ENCODE data around the gene KIRREL3. TPM values are rescaled to one million over a fixed set of nuclear protein-coding genes. Genes with fewer than 3 reads are reported as not detected.

KIRREL3 gene
- total and polyA plus RNA-seq, 2 of the 4 experiments (the other 2 are of a cell fraction) = 10.9 to 15.9 TPM

DNA sequence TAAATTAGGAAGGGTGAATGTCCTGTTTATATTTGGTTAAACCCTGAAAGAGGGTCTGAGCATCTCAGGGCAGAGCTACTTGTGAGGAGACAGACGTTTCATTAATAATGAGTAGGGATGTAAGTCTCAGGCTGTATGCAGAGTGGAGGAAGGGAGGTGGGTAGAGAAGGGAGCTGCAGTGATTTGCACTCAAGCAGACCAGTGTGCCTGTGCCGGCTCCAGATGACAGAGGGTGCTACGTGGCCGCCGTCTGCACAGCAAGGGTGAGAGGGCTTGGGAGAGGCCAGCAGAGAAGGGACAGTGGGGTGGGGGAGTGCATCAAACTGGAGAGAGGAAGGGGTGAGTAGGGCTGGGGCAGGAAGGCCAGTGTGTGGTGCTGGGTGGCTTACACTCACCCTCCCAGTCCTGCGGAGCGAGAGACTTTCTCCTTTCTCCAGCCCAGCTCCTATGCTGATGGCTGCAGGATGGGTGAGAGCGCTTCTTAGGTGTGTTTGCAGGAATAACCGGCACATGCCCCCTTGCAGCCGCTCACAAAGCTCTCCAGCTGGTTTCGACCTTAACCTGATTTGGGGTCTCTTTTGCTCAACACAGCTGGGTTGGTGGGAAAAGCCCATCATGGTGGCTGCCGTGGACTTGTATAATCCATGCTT is 514.5 kb downstream of the KIRREL3 start:
- Histone ChIP-seq H4K91ac (ENCODE audit: insufficient read depth, low read depth, low read length) (peak overlapping the region; percentile 35; the same call in 1 of the 2 replicates), H2BK20ac (ENCODE audit: low read depth, low read length) (no peak overlapping the region), H3K14ac (replicated peaks; ENCODE audit: low read depth, low read length) (no peak overlapping the region), H2AFZ (replicated peaks; ENCODE audit: low read length, poor library complexity) (no peak overlapping the region), H3K36me3 (ENCODE audit: control insufficient read depth, insufficient read depth, low read length) (no peaks in the 10 kb centered on the region), H3K18ac (ENCODE audit: low read depth, low read length) (no peak overlapping the region), H3K4me2 (ENCODE audit: low read depth, low read length) (no peak overlapping the region), H3K4ac (ENCODE audit: low read depth, low read length) (0 out of 2 replicates have a peak overlapping the region, but pooled peaks have one; percentile 49), H3K4me3 (ENCODE audit: insufficient read depth, low read depth, low read length) (no peak overlapping the region), H3K79me1 (ENCODE audit: low read depth in 1 of 2, low read length in 2 of 2) (no peaks in the 10 kb centered on the region), H3K9me1 (ENCODE audit: insufficient read depth, low read length) (peaks cover 12% of the 10 kb centered on the region; the same call in 1 of the 2 replicates), H2AK5ac (ENCODE audit: low read depth, low read length) (peak overlapping the region; percentile 48), H3K27me3 (ENCODE audit: control insufficient read depth, insufficient read depth, low read length) (no peaks in the 10 kb centered on the region), H3K9ac (ENCODE audit: low read depth, low read length) (no peak overlapping the region), H3K23ac (ENCODE audit: low read depth, low read length) (no peak overlapping the region), H2BK5ac (ENCODE audit: low read depth, low read length, poor library complexity, severe bottlenecking) (peak overlapping the region; percentile 10), H2AK9ac (replicated peaks; ENCODE audit: low read depth, low read length, poor library complexity) (no peak overlapping the region), H4K20me1 (ENCODE audit: insufficient read depth, low read length) (no peaks in the 10 kb centered on the region), H4K8ac (ENCODE audit: low read depth in 2 of 2, low read length in 2 of 2) (no peak overlapping the region), H3K27ac (ENCODE audit: insufficient read depth, low read length) (no peak overlapping the region), H2BK15ac (ENCODE audit: low read depth, low read length) (no peak overlapping the region), H2BK120ac (ENCODE audit: low read depth, low read length) (no peak overlapping the region), H3K56ac (ENCODE audit: extremely low read depth, insufficient read depth, low read length) (no peak overlapping the region), H3K9me3 (ENCODE audit: control insufficient read depth, insufficient read depth, low read length) (no peaks in the 10 kb centered on the region), H4K5ac (ENCODE audit: low read depth, low read length) (no peak overlapping the region), H3K4me1 (ENCODE audit: control insufficient read depth, insufficient read depth, low read length) (peaks cover 18% of the 10 kb centered on the region)
- no TSS peak for BruUV-seq (replicated peaks)
- dilution Hi-C loops (cut with HindIII; ENCODE audit: low sequenced_read_pairs, unreplicated experiment) = no loop called here
- ATAC-seq (ENCODE audit: low read depth) (no peak), DNase-seq (no peak)
- ChIA-PET CTCF (interaction anchor here (1.0 kb wide), 1 partner anchor 20 kb away, joined by 3 read pairs; no protein-coding TSS in a partner anchor), POLR2A (ENCODE audit: unreplicated experiment) (no interaction called here)
- in situ Hi-C loops (cut with MboI; ENCODE audit: low sequenced_read_pairs) = no loop called here
- 58% methylated on average over 5 of the region's 12 CpGs; no CpG with 5 or more reads in 1 of the 2 experiments for WGBS, 2 experiments (ENCODE audit: extremely low coverage in 2 of 2, insufficient read length in 1 of 2)
- TF ChIP-seq RCOR1 (IDR thresholded peaks at IDR 0.05; ENCODE audit: insufficient replicate concordance, low read length) (no peak), FOS (IDR thresholded peaks at IDR 0.05; ENCODE audit: low read depth, low read length) (no peak), NFE2L2 (IDR thresholded peaks at IDR 0.05; ENCODE audit: low read depth, low read length) (no peak), MAFK (IDR thresholded peaks at IDR 0.05; ENCODE audit: low read depth, low read length) (no peak), SMC3 (IDR thresholded peaks at IDR 0.05; ENCODE audit: low read depth, low read length) (no peak), RAD21 (IDR thresholded peaks at IDR 0.05; ENCODE audit: low read length) (no peak), MAZ (IDR thresholded peaks at IDR 0.05; ENCODE audit: borderline replicate concordance, low read depth, low read length) (no peak), POLR2A (IDR thresholded peaks at IDR 0.05; ENCODE audit: low read depth, low read length) (no peak), MXI1 (IDR thresholded peaks at IDR 0.05; ENCODE audit: borderline replicate concordance, low read depth, low read length) (no peak), CHD1 (IDR thresholded peaks at IDR 0.05; ENCODE audit: low read depth, low read length) (no peak), RFX5 (IDR thresholded peaks at IDR 0.05; ENCODE audit: low read depth, low read length) (no peak), BHLHE40 (IDR thresholded peaks at IDR 0.05; ENCODE audit: low read depth, low read length) (no peak), CEBPB (IDR thresholded peaks at IDR 0.05; ENCODE audit: low read depth, low read length) (no peak)
- TF ChIP-seq, protein P1, sequence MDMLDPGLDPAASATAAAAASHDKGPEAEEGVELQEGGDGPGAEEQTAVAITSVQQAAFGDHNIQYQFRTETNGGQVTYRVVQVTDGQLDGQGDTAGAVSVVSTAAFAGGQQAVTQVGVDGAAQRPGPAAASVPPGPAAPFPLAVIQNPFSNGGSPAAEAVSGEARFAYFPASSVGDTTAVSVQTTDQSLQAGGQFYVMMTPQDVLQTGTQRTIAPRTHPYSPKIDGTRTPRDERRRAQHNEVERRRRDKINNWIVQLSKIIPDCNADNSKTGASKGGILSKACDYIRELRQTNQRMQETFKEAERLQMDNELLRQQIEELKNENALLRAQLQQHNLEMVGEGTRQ (IDR thresholded peaks at IDR 0.05; ENCODE audit: low read depth, low read length) = no peak
- TF ChIP-seq, protein P2, sequence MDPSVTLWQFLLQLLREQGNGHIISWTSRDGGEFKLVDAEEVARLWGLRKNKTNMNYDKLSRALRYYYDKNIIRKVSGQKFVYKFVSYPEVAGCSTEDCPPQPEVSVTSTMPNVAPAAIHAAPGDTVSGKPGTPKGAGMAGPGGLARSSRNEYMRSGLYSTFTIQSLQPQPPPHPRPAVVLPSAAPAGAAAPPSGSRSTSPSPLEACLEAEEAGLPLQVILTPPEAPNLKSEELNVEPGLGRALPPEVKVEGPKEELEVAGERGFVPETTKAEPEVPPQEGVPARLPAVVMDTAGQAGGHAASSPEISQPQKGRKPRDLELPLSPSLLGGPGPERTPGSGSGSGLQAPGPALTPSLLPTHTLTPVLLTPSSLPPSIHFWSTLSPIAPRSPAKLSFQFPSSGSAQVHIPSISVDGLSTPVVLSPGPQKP (IDR thresholded peaks at IDR 0.05; ENCODE audit: borderline replicate concordance, low read depth, low read length) = no peak
- TF ChIP-seq, protein P3, sequence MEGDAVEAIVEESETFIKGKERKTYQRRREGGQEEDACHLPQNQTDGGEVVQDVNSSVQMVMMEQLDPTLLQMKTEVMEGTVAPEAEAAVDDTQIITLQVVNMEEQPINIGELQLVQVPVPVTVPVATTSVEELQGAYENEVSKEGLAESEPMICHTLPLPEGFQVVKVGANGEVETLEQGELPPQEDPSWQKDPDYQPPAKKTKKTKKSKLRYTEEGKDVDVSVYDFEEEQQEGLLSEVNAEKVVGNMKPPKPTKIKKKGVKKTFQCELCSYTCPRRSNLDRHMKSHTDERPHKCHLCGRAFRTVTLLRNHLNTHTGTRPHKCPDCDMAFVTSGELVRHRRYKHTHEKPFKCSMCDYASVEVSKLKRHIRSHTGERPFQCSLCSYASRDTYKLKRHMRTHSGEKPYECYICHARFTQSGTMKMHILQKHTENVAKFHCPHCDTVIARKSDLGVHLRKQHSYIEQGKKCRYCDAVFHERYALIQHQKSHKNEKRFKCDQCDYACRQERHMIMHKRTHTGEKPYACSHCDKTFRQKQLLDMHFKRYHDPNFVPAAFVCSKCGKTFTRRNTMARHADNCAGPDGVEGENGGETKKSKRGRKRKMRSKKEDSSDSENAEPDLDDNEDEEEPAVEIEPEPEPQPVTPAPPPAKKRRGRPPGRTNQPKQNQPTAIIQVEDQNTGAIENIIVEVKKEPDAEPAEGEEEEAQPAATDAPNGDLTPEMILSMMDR (conservative IDR thresholded peaks at IDR 0.05; ENCODE audit: low read depth, low read length) = no peak
- intact Hi-C loops (cut with micrococcal nuclease) = no loop called here

Measured in IMR-90 (cell line).